HG03060 (cell line): ENCODE measurements around the gene NLRP6.
"Not testable (repeated sequence)": the region's sequence is repeated elsewhere in the genome, so short reads cannot be mapped to it uniquely, and the experiment has no call there.

Source experiments
- ATAC-seq: cut with Tn5 transposase; IDR thresholded peaks from one replicate; pipeline ENCODE4 v1.9.1; 2021; ENCODE audit warnings: low read depth, moderate number of reproducible peaks; ENCODE audit not compliant: unreplicated experiment

The NLRP6 gene

GRCh38 chr11:304915-305843 is 27.0 kb downstream of the NLRP6 start:
- no peak for ATAC-seq

GRCh38 chr11:305844-306211 is 27.6 kb downstream of the NLRP6 start:
- ATAC-seq = no peak

- ATAC-seq = no peak
Observed at GRCh38 chr11:306645-307371, 28.6 kb downstream of the NLRP6 start.

- ATAC-seq = not testable (repeated sequence)
Observed at GRCh38 chr11:307766-308708, 29.8 kb downstream of the NLRP6 start, which contains the start of gene IFITM2. IFITM2 (plus strand) TSS chr11:307816; CDS start chr11:308193, 377 bp downstream.

- not testable (repeated sequence) for ATAC-seq
Observed at GRCh38 chr11:308740-309665, 30.8 kb downstream of the NLRP6 start.

GRCh38 chr11:309979-310572 is 31.9 kb downstream of the NLRP6 start:
- ATAC-seq = not testable (repeated sequence)

- not testable (repeated sequence) for ATAC-seq
Observed at GRCh38 chr11:311013-311748, 33.0 kb downstream of the NLRP6 start.

- ATAC-seq = no peak
Observed at GRCh38 chr11:312092-312816, 34.0 kb downstream of the NLRP6 start.

GRCh38 chr11:313304-313786 is 35.1 kb downstream of the NLRP6 start:
- ATAC-seq = no peak

GRCh38 chr11:313787-314553 is 35.8 kb downstream of the NLRP6 start, which contains the start of gene IFITM1:
IFITM1 (plus strand) TSS chr11:314040; CDS start chr11:314171, 131 bp downstream.
- ATAC-seq = no peak

- ATAC-seq = not testable (repeated sequence)
Observed at GRCh38 chr11:314554-314875, 36.3 kb downstream of the NLRP6 start.

GRCh38 chr11:315051-315481 is 36.9 kb downstream of the NLRP6 start:
- ATAC-seq = no peak

- ATAC-seq = no peak
Observed at GRCh38 chr11:315516-315994, 37.3 kb downstream of the NLRP6 start.

- ATAC-seq = no peak
Observed at GRCh38 chr11:316031-316701, 38.0 kb downstream of the NLRP6 start.

GRCh38 chr11:316891-317301 is 38.7 kb downstream of the NLRP6 start:
- ATAC-seq = no peak
